Stimulated activated CD8-positive, alpha-beta memory T cell treated with anti-CD3 and anti-CD28 coated beads, Interleukin-15, amount 100 ng/mL, for 24 hours (primary cell): ENCODE measurements around the gene ACE.
A peak's percentile ranks its signal among the peaks of the same experiment; 100 is the strongest.
"Not testable (repeated sequence)": the region's sequence is repeated elsewhere in the genome, so short reads cannot be mapped to it uniquely, and the experiment has no call there.

Source experiments
- DNase-seq: peaks from one replicate; pipeline ENCODE4 v3.0.0-alpha.2; 2020; ENCODE audit warnings: low read depth

The ACE gene

GRCh38 chr17:63444457-63444856 is 32.4 kb upstream of the ACE start:
- no peak for DNase-seq

DNA sequence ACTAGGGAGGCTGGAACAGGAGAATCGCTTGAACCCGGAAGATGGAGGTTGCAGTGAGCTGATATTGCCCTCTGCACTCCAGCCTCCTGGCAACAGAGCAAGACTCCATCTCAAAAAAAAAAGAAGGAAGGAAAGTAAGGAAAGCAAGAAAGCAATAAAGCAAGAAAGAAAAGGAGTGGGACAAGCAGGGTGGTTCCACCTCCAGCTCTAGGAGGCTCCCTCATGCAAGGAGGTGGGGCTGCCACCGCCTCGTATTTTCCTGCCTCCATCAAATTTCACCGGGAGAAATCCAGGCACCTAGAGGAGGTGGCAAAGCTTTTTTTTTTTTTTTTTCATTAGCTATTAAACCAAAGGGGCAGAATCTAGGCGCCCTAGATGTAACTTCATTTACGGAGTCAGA is 31.8 kb upstream of the ACE start:
- DNase-seq = no peak

- no peak for DNase-seq
Observed at GRCh38 chr17:63445571-63445953, 31.3 kb upstream of the ACE start.

DNA sequence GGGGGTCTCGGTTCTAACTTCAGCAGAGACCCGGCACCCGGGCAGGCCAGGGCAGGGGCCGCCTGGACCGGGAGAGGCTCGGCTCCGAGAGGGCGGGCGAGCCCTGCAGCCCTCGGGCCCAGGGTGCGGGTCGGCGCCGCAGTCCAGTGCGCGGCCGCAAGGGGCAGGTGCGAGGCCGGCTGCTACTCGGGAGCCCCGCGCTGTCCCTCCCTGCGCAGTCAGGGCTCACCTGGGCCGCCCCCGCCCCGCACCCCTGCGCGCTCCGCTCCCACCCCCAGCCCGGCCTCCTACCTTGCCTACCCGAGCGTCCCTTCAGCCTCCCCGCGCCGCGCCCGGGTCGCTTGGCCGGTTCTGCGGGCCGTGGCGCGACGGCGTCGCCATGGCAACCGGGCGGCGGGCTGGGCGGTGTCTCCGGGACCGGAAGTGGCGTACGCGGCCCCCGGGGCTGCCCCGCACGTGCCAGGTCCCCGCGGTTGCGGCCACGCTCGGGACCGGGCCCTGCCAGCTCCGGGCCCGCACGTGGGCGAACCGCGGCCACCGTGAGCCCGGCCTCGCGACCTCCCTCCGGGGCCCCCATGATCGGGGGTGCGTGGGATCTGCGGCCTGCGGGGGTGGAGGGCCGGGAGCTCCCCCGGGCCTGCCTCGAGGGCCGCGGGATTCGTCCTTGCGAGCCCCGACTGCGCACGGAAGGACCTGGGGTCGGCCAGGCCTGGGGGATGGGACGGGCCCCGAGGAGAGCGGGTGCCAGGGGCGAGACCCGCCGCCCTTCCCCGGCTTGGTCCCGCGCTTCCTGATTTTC is 30.7 kb upstream of the ACE start, which contains the start of gene CYB561:
CYB561 (minus strand) TSS at position 353 of the 799 bp plus-strand sequence. CDS start 8,759 bp downstream, outside the sequence.
- DNase-seq = peak; percentile 56

GRCh38 chr17:63446753-63447470 is 29.9 kb upstream of the ACE start:
- DNase-seq = peak; percentile 22

DNA sequence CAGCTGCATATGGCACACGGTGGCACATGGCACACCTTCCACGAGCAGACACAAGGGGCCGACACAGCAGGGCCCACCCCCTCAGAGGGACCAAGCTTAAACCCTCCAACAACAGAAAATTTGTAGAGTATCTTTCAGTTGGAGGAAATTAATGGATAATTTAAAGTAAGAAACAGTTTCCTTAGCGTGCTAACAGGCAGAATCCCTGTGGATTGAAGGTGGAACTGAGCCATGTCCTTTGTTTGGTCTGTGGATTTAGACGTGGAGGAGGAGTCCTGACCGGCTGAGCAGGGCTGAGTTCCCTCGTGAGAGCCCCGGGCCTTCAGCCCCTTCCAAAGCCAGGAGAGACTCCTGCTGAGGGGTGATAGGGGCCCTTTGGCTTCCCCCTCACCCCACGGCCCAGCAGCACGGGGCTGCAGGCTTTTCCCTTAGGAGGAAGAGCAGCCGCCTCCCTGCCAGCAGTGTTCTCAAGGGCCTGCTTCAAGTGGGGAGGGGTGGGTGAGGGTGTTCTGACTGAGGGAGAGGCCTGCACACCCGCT is 29.3 kb upstream of the ACE start:
- DNase-seq = no peak

DNA sequence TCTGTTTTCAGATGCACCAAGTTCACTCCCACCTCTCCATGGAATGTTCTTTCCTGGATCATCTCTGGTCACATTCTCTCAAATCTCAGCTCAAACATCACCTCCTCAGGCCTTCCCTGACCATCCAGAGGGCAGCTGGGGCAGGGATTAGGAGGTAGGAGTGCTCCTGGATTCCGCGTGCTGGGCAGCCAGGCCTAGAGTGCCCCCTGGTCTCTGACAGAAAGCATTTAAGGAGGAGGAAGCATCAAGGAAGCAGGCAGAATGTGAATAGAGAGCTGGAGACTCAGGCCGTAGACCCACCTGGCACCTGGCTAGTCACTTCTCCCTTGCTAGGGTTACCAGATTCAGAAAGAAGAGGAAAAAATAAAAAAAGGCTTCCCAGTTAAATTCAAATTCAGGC is 28.2 kb upstream of the ACE start:
- DNase-seq = no peak

GRCh38 chr17:63450551-63450950 is 26.3 kb upstream of the ACE start:
- no peak for DNase-seq

GRCh38 chr17:63451150-63451549 is 25.7 kb upstream of the ACE start:
- DNase-seq = no peak

DNA sequence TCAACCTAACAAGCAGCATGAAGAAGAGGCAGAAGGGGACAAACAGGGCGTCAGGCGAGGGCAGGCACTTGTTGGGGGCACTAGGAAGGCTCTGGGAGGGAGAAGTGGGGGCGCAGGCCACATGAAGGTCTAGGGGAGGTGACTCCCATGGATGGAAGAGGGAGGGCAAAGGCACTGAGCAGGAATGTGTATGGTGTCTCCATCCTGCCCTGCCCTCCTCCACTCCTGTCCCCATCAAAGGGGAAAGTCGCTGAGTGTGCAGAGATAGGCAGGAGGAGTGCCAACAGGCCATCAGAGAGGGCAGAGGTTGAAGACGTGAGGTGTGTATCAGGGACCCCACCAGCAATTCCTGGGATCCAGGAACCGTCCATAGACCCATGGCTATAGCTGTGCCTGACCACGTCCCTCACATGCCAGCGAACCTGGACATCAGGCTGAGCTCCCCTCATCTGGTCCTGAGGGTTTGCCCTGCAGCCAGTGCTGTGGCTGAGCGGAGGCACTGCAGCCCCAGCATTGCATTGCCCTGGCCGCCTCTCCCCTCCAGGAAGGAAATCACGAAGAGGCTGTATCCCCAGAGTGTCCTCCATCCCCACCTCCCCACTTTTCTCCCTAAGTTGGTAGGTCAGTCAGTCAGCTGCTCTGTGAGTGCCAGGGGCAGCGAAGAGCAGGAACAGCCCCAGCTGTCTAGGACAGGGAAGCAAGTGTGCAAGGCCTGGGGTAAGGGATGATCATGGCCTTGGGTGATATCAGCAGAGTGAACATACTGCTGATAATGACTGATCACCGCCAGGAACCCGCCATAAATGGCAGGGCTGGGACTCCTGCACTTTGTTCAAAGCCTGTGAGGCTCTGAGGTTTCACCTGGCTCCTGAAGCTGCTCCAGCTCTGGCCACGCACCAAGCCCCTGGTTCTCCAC is 24.6 kb upstream of the ACE start:
- DNase-seq = no peak

DNA sequence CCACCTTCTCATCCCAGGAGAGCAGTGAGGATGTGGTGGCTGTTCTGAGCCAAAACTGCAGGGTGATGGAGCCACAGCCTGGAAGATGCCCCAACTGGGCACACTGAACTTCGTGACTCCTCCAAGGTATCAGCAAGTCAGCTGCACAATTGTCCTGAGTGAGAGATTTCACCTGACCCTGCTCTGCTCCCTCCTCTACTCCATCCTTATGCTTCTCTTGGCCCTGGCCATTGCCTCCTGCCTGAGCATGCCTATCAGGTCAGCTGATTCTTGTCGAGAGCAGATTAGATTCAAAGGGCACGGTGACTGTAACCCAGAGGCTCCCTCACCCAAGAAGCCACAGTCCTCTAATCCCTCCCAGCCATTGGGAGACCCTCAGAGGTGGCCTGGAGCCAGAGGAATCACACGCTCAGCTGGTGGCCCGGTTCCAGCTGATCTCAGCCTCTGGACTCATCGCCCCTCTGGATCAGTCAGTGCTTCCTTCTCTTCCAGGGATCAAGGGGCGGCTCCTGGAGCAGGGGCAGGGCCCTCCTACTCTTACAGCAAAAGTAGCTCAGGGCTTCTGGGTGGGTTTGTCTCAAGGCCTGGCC is 23.8 kb upstream of the ACE start:
- DNase-seq = no peak

DNA sequence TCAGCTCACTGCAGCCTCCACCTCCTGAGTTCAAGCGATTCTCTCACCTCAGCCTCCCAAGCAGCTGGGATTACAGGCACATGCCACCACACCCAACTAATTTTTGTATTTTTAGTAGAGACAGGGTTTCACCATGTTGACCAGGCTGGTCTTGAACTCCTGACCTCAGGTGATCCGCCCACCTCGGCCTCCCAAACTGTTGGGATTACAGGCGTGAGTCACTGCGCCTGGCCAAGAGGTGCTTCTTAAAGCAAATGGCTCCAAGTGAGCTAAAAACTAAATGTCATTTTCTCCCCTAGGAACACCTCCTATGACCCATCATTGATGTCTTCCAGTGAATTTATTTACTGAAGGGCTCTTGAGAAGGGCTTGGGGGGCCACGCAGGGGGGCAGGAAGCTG is 22.5 kb upstream of the ACE start:
- DNase-seq = not testable (repeated sequence)

DNA sequence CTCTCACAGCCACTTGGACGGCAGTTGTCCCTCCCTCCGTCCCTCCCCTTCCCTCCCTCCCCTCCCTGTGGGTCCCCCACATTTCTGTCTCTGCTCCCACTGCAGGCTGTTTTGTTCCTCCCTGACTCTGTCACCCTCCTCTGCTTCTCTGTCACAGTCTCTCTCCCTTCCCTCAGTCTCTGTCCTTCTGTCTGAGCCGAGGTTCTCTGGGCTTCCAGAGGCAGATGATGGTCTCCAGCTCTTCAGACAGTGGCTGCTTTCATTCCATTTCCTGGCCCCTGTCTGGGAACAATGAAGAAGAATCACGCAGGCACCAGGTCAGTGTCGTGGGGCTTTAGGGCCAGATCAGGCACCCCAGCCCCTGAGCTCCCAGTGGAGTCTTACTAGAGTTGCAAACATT is 21.9 kb upstream of the ACE start:
- no peak for DNase-seq

DNA sequence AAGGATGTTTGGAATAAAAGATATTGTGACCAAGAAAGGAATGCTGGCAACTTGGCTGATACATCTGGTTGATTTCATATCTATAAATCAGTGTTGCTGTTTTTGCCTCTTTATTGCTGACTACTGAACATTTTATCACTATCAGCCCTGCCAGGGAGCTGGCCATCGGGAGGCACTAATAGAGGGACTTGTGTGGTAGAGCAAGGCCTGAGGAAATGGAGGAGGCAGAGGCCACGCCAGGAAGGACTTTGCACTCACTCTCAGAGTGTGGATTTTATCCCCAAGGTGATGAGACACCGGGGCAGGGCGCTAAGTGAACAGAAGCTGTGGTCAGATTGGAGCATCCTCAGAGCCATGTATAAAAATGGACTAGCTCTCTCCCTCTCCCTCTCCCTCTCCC is 21.4 kb upstream of the ACE start:
- DNase-seq = no peak

GRCh38 chr17:63458478-63458877 is 18.4 kb upstream of the ACE start:
- DNase-seq = no peak

DNA sequence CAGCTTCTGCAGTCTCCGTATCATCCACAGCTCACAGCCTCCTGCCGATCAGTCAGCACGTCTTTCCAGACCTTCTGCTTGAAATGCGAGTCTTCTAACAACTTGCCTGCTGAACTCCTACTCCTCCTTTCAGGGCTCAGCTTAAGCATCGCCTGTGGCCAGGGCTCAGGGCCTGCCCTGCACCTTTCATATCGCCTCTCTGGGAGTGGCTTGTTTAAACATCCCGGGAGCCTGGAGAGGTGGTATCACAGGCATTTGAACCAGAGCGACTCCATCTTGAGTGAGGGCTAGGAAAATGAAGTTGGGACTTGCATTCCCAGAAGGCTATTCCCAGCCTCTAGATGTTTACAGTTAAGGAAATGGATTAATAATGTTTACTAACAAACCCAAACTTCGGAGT is 16.8 kb upstream of the ACE start:
- DNase-seq = no peak

DNA sequence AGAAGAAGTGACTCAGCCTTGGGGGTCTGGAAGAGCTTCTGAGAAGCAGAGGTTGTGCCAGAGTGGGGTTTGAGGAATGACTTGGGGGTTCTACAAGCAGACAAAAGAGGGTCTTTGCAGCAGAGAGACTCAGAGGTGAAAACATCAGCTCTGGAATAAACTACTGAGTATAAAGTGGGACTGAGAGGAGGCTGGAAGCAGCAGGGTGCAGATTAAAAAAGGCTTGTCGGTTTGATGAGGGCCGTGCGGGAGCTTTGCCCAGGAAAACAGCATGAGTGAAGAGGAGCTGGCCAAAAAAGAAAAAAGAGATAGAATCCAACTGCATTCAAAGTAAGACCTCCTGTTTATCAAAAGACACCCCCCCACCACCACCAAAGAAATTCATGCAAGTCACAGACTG is 13.1 kb upstream of the ACE start:
- DNase-seq = no peak

DNA sequence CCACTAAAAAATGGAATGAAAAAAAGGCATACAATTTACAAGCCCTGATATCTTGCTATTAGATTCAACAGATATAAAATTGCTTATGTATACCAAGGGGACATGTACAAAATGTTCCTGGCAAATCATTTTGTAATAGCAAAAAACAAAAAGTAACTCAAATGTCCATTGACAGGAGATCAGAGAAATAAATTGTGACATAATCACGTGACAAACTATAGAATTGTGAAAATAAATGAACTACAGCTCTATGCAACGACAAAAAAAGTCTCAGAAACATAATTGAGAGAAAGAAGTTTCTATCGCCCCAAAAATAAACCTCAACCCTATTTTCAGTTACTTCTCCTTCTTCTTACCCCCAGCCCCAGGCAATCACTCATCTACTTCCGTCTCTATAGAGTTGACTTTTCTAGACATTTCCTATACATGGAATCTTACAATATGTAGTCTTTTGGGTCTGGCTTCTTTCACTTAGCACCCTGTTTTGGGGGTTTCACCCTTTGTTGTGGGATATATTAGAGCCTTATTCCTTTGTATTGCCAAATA is 12.1 kb upstream of the ACE start:
- no peak for DNase-seq

DNA sequence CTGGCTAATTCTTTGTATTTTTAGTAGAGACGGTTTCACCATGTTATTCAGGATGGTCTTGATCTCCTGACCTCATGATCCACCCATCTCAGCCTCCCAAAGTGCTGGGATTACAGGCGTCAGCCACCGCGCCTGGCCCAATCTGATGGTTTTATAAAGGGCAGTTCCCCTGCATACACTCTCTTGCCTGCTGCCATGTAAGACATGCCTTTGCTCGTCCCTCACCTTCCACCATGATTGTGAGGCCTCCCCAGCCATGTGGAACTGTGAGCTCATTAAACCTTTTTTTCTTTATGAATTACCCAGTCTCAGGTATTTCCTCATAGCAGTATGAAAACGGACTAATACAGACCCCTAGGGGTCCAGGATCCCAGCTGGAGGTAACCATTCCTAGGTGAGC is 8.8 kb upstream of the ACE start:
- not testable (repeated sequence) for DNase-seq

- no peak for DNase-seq
Observed at GRCh38 chr17:63474174-63474573, 2.7 kb upstream of the ACE start.
